Measurements from ENCODE around the gene ZMYND19.
"Not testable (repeated sequence)": the region's sequence is repeated elsewhere in the genome, so short reads cannot be mapped to it uniquely, and the experiment has no call there.

ZMYND19 gene

GRCh38 chr9:137569609-137570203 lies 20.6 kb downstream of the ZMYND19 start:
- Histone ChIP-seq H3K4me3 (ENCODE audit: insufficient read depth, low read length, poor library complexity, severe bottlenecking) (no peak overlapping the region), H4K20me1 (ENCODE audit: low read depth, low read length) (no peaks in the 10 kb centered on the region), H3K9me2 (replicated peaks; ENCODE audit: insufficient read depth, low read length) (no peaks in the 10 kb centered on the region), H2AFZ (ENCODE audit: low read depth, low read length, severe bottlenecking) (no peak overlapping the region), H3K36me3 (ENCODE audit: low read length) (peaks cover 7% of the 10 kb centered on the region; the same call in 1 of the 2 replicates), H3K27ac (ENCODE audit: low read depth, low read length) (no peak overlapping the region), H3K4me2 (ENCODE audit: low read depth, low read length, poor library complexity, severe bottlenecking) (no peak overlapping the region), H3K27me3 (ENCODE audit: low read length) (no peaks in the 10 kb centered on the region), H3K9ac (ENCODE audit: low read length) (no peak overlapping the region), H3K9me3 (ENCODE audit: insufficient read depth, low read length) (no peaks in the 10 kb centered on the region), H3K79me2 (ENCODE audit: insufficient read depth, low read length) (0 out of 2 replicates have a peak, but pooled peaks cover 4% of the 10 kb centered on the region), H3F3A (ENCODE audit: insufficient read depth) (no peaks in the 10 kb centered on the region)
- TF ChIP-seq EZH2phosphoT487 (conservative IDR thresholded peaks at IDR 0.05; ENCODE audit: low read length): no peak
- TF ChIP-seq CTCF (IDR thresholded peaks at IDR 0.05; ENCODE audit: insufficient read depth, low read length, poor library complexity, severe bottlenecking): no peak

- H3K36me3 ChIP-seq (ENCODE audit: low read length); H3K4me3 ChIP-seq (ENCODE audit: insufficient read depth, low read length, poor library complexity, severe bottlenecking); H3K9me2 ChIP-seq (replicated peaks; ENCODE audit: insufficient read depth, low read length); H3K27ac ChIP-seq (ENCODE audit: low read depth, low read length); H3K79me2 ChIP-seq (ENCODE audit: insufficient read depth, low read length); H3K4me2 ChIP-seq (ENCODE audit: low read depth, low read length, poor library complexity, severe bottlenecking); H4K20me1 ChIP-seq (ENCODE audit: low read depth, low read length); H2AFZ ChIP-seq (ENCODE audit: low read depth, low read length, severe bottlenecking); H3K9ac ChIP-seq (ENCODE audit: low read length); H3K27me3 ChIP-seq (ENCODE audit: low read length); H3K9me3 ChIP-seq (ENCODE audit: insufficient read depth, low read length); H3F3A ChIP-seq (ENCODE audit: insufficient read depth): not testable (repeated sequence)
Measured at GRCh38 chr9:137568445-137568844, 21.9 kb downstream of the ZMYND19 start.

- TF ChIP-seq EZH2phosphoT487 (conservative IDR thresholded peaks at IDR 0.05; ENCODE audit: low read length) (no peak), CTCF (IDR thresholded peaks at IDR 0.05; ENCODE audit: insufficient read depth, low read length, poor library complexity, severe bottlenecking) (no peak)
- Histone ChIP-seq H2AFZ (ENCODE audit: low read depth, low read length, severe bottlenecking) (no peak overlapping the region), H3K36me3 (ENCODE audit: low read length) (no peaks in the 10 kb centered on the region), H3K9me2 (replicated peaks; ENCODE audit: insufficient read depth, low read length) (no peaks in the 10 kb centered on the region), H3K4me3 (ENCODE audit: insufficient read depth, low read length, poor library complexity, severe bottlenecking) (no peak overlapping the region), H4K20me1 (ENCODE audit: low read depth, low read length) (no peaks in the 10 kb centered on the region), H3K9ac (ENCODE audit: low read length) (no peak overlapping the region), H3K4me2 (ENCODE audit: low read depth, low read length, poor library complexity, severe bottlenecking) (no peak overlapping the region), H3K79me2 (ENCODE audit: insufficient read depth, low read length) (no peaks in the 10 kb centered on the region), H3K27me3 (ENCODE audit: low read length) (no peaks in the 10 kb centered on the region), H3F3A (ENCODE audit: insufficient read depth) (no peaks in the 10 kb centered on the region), H3K27ac (ENCODE audit: low read depth, low read length) (no peak overlapping the region), H3K9me3 (ENCODE audit: insufficient read depth, low read length) (no peaks in the 10 kb centered on the region)
Measured at GRCh38 chr9:137564817-137565411, 25.4 kb downstream of the ZMYND19 start.

- no peaks in the 10 kb centered on the region for H3K36me3 ChIP-seq (ENCODE audit: low read length)
- H3K79me2 ChIP-seq (ENCODE audit: insufficient read depth, low read length): no peaks in the 10 kb centered on the region
- no peaks in the 10 kb centered on the region for H3K9me2 ChIP-seq (replicated peaks; ENCODE audit: insufficient read depth, low read length)
- no peaks in the 10 kb centered on the region for H3F3A ChIP-seq (ENCODE audit: insufficient read depth)
- H3K9ac ChIP-seq (ENCODE audit: low read length): no peak overlapping the region
- no peaks in the 10 kb centered on the region for H4K20me1 ChIP-seq (ENCODE audit: low read depth, low read length)
- no peak overlapping the region for H2AFZ ChIP-seq (ENCODE audit: low read depth, low read length, severe bottlenecking)
- H3K27me3 ChIP-seq (ENCODE audit: low read length): no peaks in the 10 kb centered on the region
- TF ChIP-seq EZH2phosphoT487 (conservative IDR thresholded peaks at IDR 0.05; ENCODE audit: low read length) (no peak), CTCF (IDR thresholded peaks at IDR 0.05; ENCODE audit: insufficient read depth, low read length, poor library complexity, severe bottlenecking) (no peak)
- H3K4me3 ChIP-seq (ENCODE audit: insufficient read depth, low read length, poor library complexity, severe bottlenecking): no peak overlapping the region
- no peak overlapping the region for H3K27ac ChIP-seq (ENCODE audit: low read depth, low read length)
- no peaks in the 10 kb centered on the region for H3K9me3 ChIP-seq (ENCODE audit: insufficient read depth, low read length)
- H3K4me2 ChIP-seq (ENCODE audit: low read depth, low read length, poor library complexity, severe bottlenecking): no peak overlapping the region
Measured at GRCh38 chr9:137564134-137564533, 26.2 kb downstream of the ZMYND19 start.
